ENCODE data around the gene ACAD10. TPM values are rescaled to one million over a fixed set of nuclear protein-coding genes. Genes with fewer than 3 reads are reported as not detected.
"Not testable (repeated sequence)": the region's sequence is repeated elsewhere in the genome, so short reads cannot be mapped to it uniquely, and the experiment has no call there.

The ACAD10 gene
- total RNA-seq, 2 experiments from 2014 or later, result 24.5 to 28.8 TPM

- CTCF ChIA-PET, result interaction anchor here (1.1 kb wide), 1 partner anchor 79 kb away, joined by 3 read pairs; no protein-coding TSS in a partner anchor
- Mint-ChIP-seq H3K36me3 (ENCODE audit: low read depth) (peaks cover 16% of the 10 kb centered on the region), H3K4me3 (no peak overlapping the region), H3K9me3 (no peaks in the 10 kb centered on the region), H3K27ac (no peak overlapping the region), H3K27me3 (no peaks in the 10 kb centered on the region), H3K4me1 (ENCODE audit: low read depth) (no peaks in the 10 kb centered on the region)
- POLR2A ChIA-PET, result no interaction called here
- no peak for ATAC-seq
- intact Hi-C loops (cut with micrococcal nuclease), result no loop called here
- no peak for TF ChIP-seq CTCF (IDR thresholded peaks at IDR 0.05)
- DNase-seq, result no peak
These were observed 47.6 kb downstream of the ACAD10 start for GRCh38 chr12:111733340-111733915.

- intact Hi-C loops (cut with micrococcal nuclease); H3K4me1 Mint-ChIP-seq (ENCODE audit: low read depth); ATAC-seq; H3K27me3 Mint-ChIP-seq; DNase-seq; POLR2A ChIA-PET; H3K27ac Mint-ChIP-seq; H3K36me3 Mint-ChIP-seq (ENCODE audit: low read depth); CTCF ChIA-PET; H3K4me3 Mint-ChIP-seq; H3K9me3 Mint-ChIP-seq: not testable (repeated sequence)
These were observed 53.7 kb downstream of the ACAD10 start for GRCh38 chr12:111739524-111739923.

GRCh38 chr12:111741235-111741812 lies 55.5 kb downstream of the ACAD10 start:
- no peak overlapping the region for H3K27ac Mint-ChIP-seq
- ChIA-PET CTCF (interaction anchor here (0.6 to 1.2 kb wide), 2 partner anchors 71 to 1075 kb away, joined by 3 to 6 read pairs; no protein-coding TSS in a partner anchor), POLR2A (no interaction called here)

GRCh38 chr12:111745211-111745610 lies 59.4 kb downstream of the ACAD10 start:
- H3K36me3 Mint-ChIP-seq (ENCODE audit: low read depth), result peaks cover 13% of the 10 kb centered on the region
- no peak overlapping the region for H3K4me3 Mint-ChIP-seq
- CTCF ChIA-PET, result interaction anchor here (1.2 to 1.7 kb wide), 2 partner anchors 18 to 68 kb away, joined by 3 to 5 read pairs; no protein-coding TSS in a partner anchor
- ATAC-seq (no peak), DNase-seq (no peak)
- no peaks in the 10 kb centered on the region for H3K9me3 Mint-ChIP-seq
- H3K27ac Mint-ChIP-seq, result no peak overlapping the region
- POLR2A ChIA-PET, result interaction anchor here (0.8 kb wide), 1 partner anchor 16 kb away, joined by 4 read pairs; no protein-coding TSS in a partner anchor
- intact Hi-C loops (cut with micrococcal nuclease), result no loop called here
- H3K27me3 Mint-ChIP-seq, result no peaks in the 10 kb centered on the region
- H3K4me1 Mint-ChIP-seq (ENCODE audit: low read depth), result no peaks in the 10 kb centered on the region
- TF ChIP-seq CTCF (IDR thresholded peaks at IDR 0.05), result no peak

More at GRCh38 chr12:111741235-111741812, 55.5 kb downstream of the ACAD10 start:
- ATAC-seq (no peak), DNase-seq (no peak)
- H3K4me1 Mint-ChIP-seq (ENCODE audit: low read depth), result no peaks in the 10 kb centered on the region
- H3K27me3 Mint-ChIP-seq, result no peaks in the 10 kb centered on the region
- H3K4me3 Mint-ChIP-seq, result no peak overlapping the region
- no peaks in the 10 kb centered on the region for H3K9me3 Mint-ChIP-seq
- peaks cover 20% of the 10 kb centered on the region for H3K36me3 Mint-ChIP-seq (ENCODE audit: low read depth)
- intact Hi-C loops (cut with micrococcal nuclease), result no loop called here
- no peak for TF ChIP-seq CTCF (IDR thresholded peaks at IDR 0.05)

- peaks cover 13% of the 10 kb centered on the region for H3K36me3 Mint-ChIP-seq (ENCODE audit: low read depth)
- CTCF ChIA-PET, result interaction anchor here (1.1 kb wide), 1 partner anchor 66 kb away, joined by 4 read pairs; no protein-coding TSS in a partner anchor
- no peak for ATAC-seq
These were observed 61.5 kb downstream of the ACAD10 start for GRCh38 chr12:111747333-111747732.

More at GRCh38 chr12:111747333-111747732, 61.5 kb downstream of the ACAD10 start:
- POLR2A ChIA-PET, result no interaction called here
- Mint-ChIP-seq H3K27me3 (no peaks in the 10 kb centered on the region), H3K4me1 (ENCODE audit: low read depth) (no peaks in the 10 kb centered on the region), H3K9me3 (no peaks in the 10 kb centered on the region), H3K4me3 (no peak overlapping the region), H3K27ac (no peak overlapping the region)
- no peak for TF ChIP-seq CTCF (IDR thresholded peaks at IDR 0.05)
- no peak for DNase-seq
- intact Hi-C loops (cut with micrococcal nuclease), result no loop called here

Measured in activated CD8-positive, alpha-beta T cell treated with anti-CD3 and anti-CD28 coated beads for 36 hours (primary cell).